K562 (cell line): ENCODE results near the gene CDR2L. TPM values are rescaled to one million over a fixed set of nuclear protein-coding genes. Genes with fewer than 3 reads are reported as not detected.

Source experiments
- CCNT2 ChIP-seq: IDR thresholded peaks from 2 replicates; pipeline ENCODE4 v1.6.1; 2011; ENCODE audit warnings: borderline replicate concordance, low read depth, mild to moderate bottlenecking, moderate library complexity, mixed read lengths, low read length; ENCODE audit not compliant: insufficient read length; ENCODE audit errors: extremely low read depth
- CREM ChIP-seq: IDR thresholded peaks from 2 replicates; pipeline ENCODE4 v1.6.1; 2014; ENCODE audit warnings: antibody characterized with exemption, low read depth
- CTBP1 ChIP-seq: fragments of 450-650 bp; IDR thresholded peaks from 2 replicates; pipeline ENCODE4 v1.6.1; 2016; ENCODE audit warnings: borderline replicate concordance
- DPF2 ChIP-seq: fragments of 450-650 bp; IDR thresholded peaks from 2 replicates; pipeline ENCODE4 v1.6.1; 2016
- ERF ChIP-seq: fragments of 450-650 bp; formaldehyde crosslinking; IDR thresholded peaks from 2 replicates; pipeline ENCODE4 v1.4.0; 2020; ENCODE audit warnings: mild to moderate bottlenecking, mixed read lengths
- MCM2 ChIP-seq: fragments of 450-650 bp; IDR thresholded peaks from 2 replicates; pipeline ENCODE4 v1.6.1; 2017; ENCODE audit warnings: low read depth, mild to moderate bottlenecking
- NR4A1 ChIP-seq, 2 experiments: fragments of 250-450 bp in 1 of 2; fragments of 450-650 bp in 1 of 2; sonication (Bioruptor Pico) in 1 of 2; IDR thresholded peaks; 2 replicates each; pipeline versions ENCODE4 v1.4.0 to v1.6.1; 2016 to 2020; ENCODE audit warnings: mild to moderate bottlenecking in 2 of 2, missing compliant biosample characterization in 1 of 2, missing genetic modification characterization in 1 of 2, moderate library complexity in 1 of 2
- POLR3A ChIP-seq: IDR thresholded peaks from 2 replicates; pipeline ENCODE4 v1.6.1; 2011; ENCODE audit warnings: borderline replicate concordance, mild to moderate bottlenecking, moderate library complexity; ENCODE audit not compliant: insufficient read length, insufficient read depth; ENCODE audit errors: extremely low read depth
- PTTG1 ChIP-seq: fragments of 450-650 bp; IDR thresholded peaks from 2 replicates; pipeline ENCODE4 v1.6.1; 2016; ENCODE audit warnings: low read depth, mild to moderate bottlenecking, missing genetic modification characterization, missing compliant biosample characterization
- RBFOX2 ChIP-seq: fragments of 200-400 bp; formaldehyde crosslinking; IDR thresholded peaks from 2 replicates; pipeline ENCODE4 v1.6.1; 2017; ENCODE audit warnings: low read depth, mild to moderate bottlenecking, low read length, moderate library complexity
- TCF7 ChIP-seq: sonication (generic); IDR thresholded peaks from 2 replicates; pipeline ENCODE4 v1.6.1; 2016; ENCODE audit warnings: antibody characterized with exemption, borderline replicate concordance
- TEAD1 ChIP-seq, 2 experiments: fragments of 450-650 bp in 1 of 2; sonication (generic) in 1 of 2; formaldehyde crosslinking; IDR thresholded peaks; 2 replicates each; pipeline versions ENCODE4 v1.4.0 to v1.8.0; 2020 to 2022; ENCODE audit warnings: mild to moderate bottlenecking in 2 of 2, missing genetic modification reagents in 1 of 2
- U2AF1 ChIP-seq: fragments of 200-400 bp; formaldehyde crosslinking; optimal IDR thresholded peaks from 2 replicates; pipeline ENCODE3; 2017; ENCODE audit warnings: mild to moderate bottlenecking, low read depth, low read length, moderate library complexity
- U2AF2 ChIP-seq: fragments of 200-400 bp; formaldehyde crosslinking; optimal IDR thresholded peaks from 2 replicates; pipeline ENCODE3; 2017; ENCODE audit warnings: low read depth, mild to moderate bottlenecking, low read length
- XRCC3 ChIP-seq: fragments of 450-650 bp; IDR thresholded peaks from 2 replicates; pipeline ENCODE4 v1.6.1; 2017; ENCODE audit warnings: mild to moderate bottlenecking, moderate library complexity
- ZBTB1 ChIP-seq: sonication (generic); formaldehyde crosslinking; IDR thresholded peaks from 2 replicates; pipeline ENCODE4 v1.8.1; 2023; ENCODE audit warnings: missing genetic modification reagents, low read depth, mild to moderate bottlenecking, borderline replicate concordance
- ZBTB12 ChIP-seq: fragments of 250-450 bp; sonication (Bioruptor Pico); IDR thresholded peaks from 2 replicates; pipeline ENCODE4 v1.4.0; 2020
- ZBTB8A ChIP-seq: fragments of 450-650 bp; IDR thresholded peaks from 2 replicates; pipeline ENCODE4 v1.6.1; 2018; ENCODE audit warnings: mild to moderate bottlenecking, moderate library complexity; ENCODE audit not compliant: partially characterized antibody
- ZFP30 ChIP-seq: fragments of 250-450 bp; sonication (Bioruptor Pico); IDR thresholded peaks from 2 replicates; pipeline ENCODE4 v1.8.0; 2022; ENCODE audit warnings: moderate library complexity, mild to moderate bottlenecking, inconsistent platforms, borderline replicate concordance
- ZNF134 ChIP-seq: fragments of 250-450 bp; sonication (Bioruptor Pico); conservative IDR thresholded peaks from 2 replicates; pipeline ENCODE4 v1.4.0; 2020
- ZNF140 ChIP-seq: fragments of 250-450 bp; sonication (Bioruptor Pico); IDR thresholded peaks from 2 replicates; pipeline ENCODE4 v1.8.0; 2021; ENCODE audit warnings: moderate library complexity, mild to moderate bottlenecking, inconsistent platforms
- ZNF408 ChIP-seq: fragments of 250-450 bp; sonication (Bioruptor Pico); IDR thresholded peaks from 2 replicates; pipeline ENCODE4 v1.4.0; 2020; ENCODE audit warnings: low read depth, mild to moderate bottlenecking, moderate library complexity
- ZNF41 ChIP-seq: fragments of 250-450 bp; sonication (Bioruptor Pico); conservative IDR thresholded peaks from 2 replicates; pipeline ENCODE4 v1.4.0; 2020; ENCODE audit warnings: mild to moderate bottlenecking
- ZNF583 ChIP-seq: fragments of 250-450 bp; sonication (Bioruptor Pico); IDR thresholded peaks from 2 replicates; pipeline ENCODE4 v1.4.0; 2020
- polyA plus RNA-seq, 8 experiments: library from polyadenylated mRNA; depleted of rRNA in 4 of 8; stranded (reverse) in 5 of 8; unstranded in 3 of 8; fragments of >200 nt; fragmentation: Nextera tagmentation in 2 of 8; fragmentation: Illumina TruSeq in 1 of 8; extraction: Ambion mirVana in 2 of 8; extraction: Trizol in 1 of 8; gene quantifications; 2 replicates each; pipeline versions ENCODE4 v1.2.1 to v1.2.3, GENCODE V29; 2011 to 2014; ENCODE audit warnings: inconsistent platforms in 1 of 8, missing spikeins in 1 of 8
- total RNA-seq, 7 experiments: library from RNA; depleted of rRNA in 6 of 7; stranded (reverse); fragments of >200 nt in 6 of 7; fragmentation: Illumina TruSeq in 2 of 7; extraction: Trizol in 2 of 7; gene quantifications; 2 replicates each; pipeline versions ENCODE4 v1.2.1 to v1.2.3, GENCODE V29; 2011 to 2021; ENCODE audit warnings: low replicate concordance in 1 of 7
- TF ChIP-seq, protein P1 (sequence below): fragments of 250-450 bp; sonication (Bioruptor Pico); IDR thresholded peaks from 2 replicates; pipeline ENCODE4 v1.5.0; 2021
- TF ChIP-seq, protein P2 (sequence below): sonication (generic); formaldehyde crosslinking; IDR thresholded peaks from 2 replicates; pipeline ENCODE4 v1.8.0; 2022; ENCODE audit warnings: missing genetic modification reagents, mild to moderate bottlenecking, moderate library complexity, borderline replicate concordance

Gene CDR2L
- total and polyA plus RNA-seq, 9 of the 15 experiments (the other 6 are each of a cell fraction or from before 2014, with no cell fraction given) = 2.7 to 16.0 (median 7.3) TPM

GRCh38 chr17:75012346-75013091 is 25.1 kb downstream of the CDR2L start, which contains the start of gene MRPL58 (continued):
- TF ChIP-seq ZBTB12 (CRISPR knock-in tag) (0 out of 2 replicates have a peak, but pooled peaks have one; percentile 36), CTBP1 (peak; percentile 77; the same call in 1 of the 2 replicates), NR4A1 (CRISPR knock-in tag; IDR thresholded peaks at IDR 0.05) (0 out of 2 replicates have a peak, but pooled peaks have one; percentile 58), NR4A1 (tag; IDR thresholded peaks at IDR 0.05) (0 out of 2 replicates have a peak, but pooled peaks have one; percentile 34), ERF (no peak), MCM2 (no peak), ZFP30 (CRISPR knock-in tag) (no peak), CCNT2 (peak; percentile 58), DPF2 (no peak), ZNF583 (CRISPR knock-in tag) (0 out of 2 replicates have a peak, but pooled peaks have one; percentile 55), CREM (peak; percentile 81), U2AF2 (no peak), ZNF41 (CRISPR knock-in tag) (no peak), TEAD1 (CRISPR knock-in tag; IDR thresholded peaks at IDR 0.05) (peak; percentile 69 to 82; a peak in 2 of 4 replicates), RBFOX2 (peak; percentile 98), ZNF140 (CRISPR knock-in tag) (no peak), U2AF1 (peak; percentile 53), XRCC3 (no peak), TCF7 (peak; percentile 45; the same call in 1 of the 2 replicates), ZBTB8A (no peak), ZNF408 (CRISPR knock-in tag) (no peak), POLR3A (no peak), ZNF134 (CRISPR knock-in tag) (peak; percentile 28; the same call in 1 of the 2 replicates), PTTG1 (no peak), ZBTB1 (no peak)
- TF ChIP-seq, protein P1, sequence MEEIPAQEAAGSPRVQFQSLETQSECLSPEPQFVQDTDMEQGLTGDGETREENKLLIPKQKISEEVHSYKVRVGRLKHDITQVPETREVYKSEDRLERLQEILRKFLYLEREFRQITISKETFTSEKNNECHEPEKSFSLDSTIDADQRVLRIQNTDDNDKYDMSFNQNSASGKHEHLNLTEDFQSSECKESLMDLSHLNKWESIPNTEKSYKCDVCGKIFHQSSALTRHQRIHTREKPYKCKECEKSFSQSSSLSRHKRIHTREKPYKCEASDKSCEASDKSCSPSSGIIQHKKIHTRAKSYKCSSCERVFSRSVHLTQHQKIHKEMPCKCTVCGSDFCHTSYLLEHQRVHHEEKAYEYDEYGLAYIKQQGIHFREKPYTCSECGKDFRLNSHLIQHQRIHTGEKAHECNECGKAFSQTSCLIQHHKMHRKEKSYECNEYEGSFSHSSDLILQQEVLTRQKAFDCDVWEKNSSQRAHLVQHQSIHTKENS (CRISPR knock-in tag) = no peak
- TF ChIP-seq, protein P2, sequence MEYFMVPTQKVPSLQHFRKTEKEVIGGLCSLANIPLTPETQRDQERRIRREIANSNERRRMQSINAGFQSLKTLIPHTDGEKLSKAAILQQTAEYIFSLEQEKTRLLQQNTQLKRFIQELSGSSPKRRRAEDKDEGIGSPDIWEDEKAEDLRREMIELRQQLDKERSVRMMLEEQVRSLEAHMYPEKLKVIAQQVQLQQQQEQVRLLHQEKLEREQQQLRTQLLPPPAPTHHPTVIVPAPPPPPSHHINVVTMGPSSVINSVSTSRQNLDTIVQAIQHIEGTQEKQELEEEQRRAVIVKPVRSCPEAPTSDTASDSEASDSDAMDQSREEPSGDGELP (CRISPR knock-in tag) = peak; percentile 88
